Amygdala (tissue), 56 donors: ENCODE measurements around the gene WDR38.

Experiments used
- DNase-seq, 56 donors: peaks; one replicate each; lab custom pipeline; 2025; lab: John Stamatoyannopoulos, UW

The WDR38 gene

GRCh38 chr9:124852829-124853531, at the start of gene WDR38:
Gene WDR38, plus strand, starts transcription at chr9:124853460. Its CDS starts 72 bp downstream, at chr9:124853532.
- DNase-seq = peak in 44 of 56 donors; percentile 6 to 82 (median 50)

GRCh38 chr9:124803911-124804310, 49.3 kb upstream of the WDR38 start:
- DNase-seq = no peak

GRCh38 chr9:124805186-124805585, 48.1 kb upstream of the WDR38 start:
- DNase-seq = no peak

- DNase-seq = no peak
Measured at GRCh38 chr9:124808246-124808956, 44.9 kb upstream of the WDR38 start.

- no peak for DNase-seq
Measured at GRCh38 chr9:124809211-124809610, 44.0 kb upstream of the WDR38 start.

DNA sequence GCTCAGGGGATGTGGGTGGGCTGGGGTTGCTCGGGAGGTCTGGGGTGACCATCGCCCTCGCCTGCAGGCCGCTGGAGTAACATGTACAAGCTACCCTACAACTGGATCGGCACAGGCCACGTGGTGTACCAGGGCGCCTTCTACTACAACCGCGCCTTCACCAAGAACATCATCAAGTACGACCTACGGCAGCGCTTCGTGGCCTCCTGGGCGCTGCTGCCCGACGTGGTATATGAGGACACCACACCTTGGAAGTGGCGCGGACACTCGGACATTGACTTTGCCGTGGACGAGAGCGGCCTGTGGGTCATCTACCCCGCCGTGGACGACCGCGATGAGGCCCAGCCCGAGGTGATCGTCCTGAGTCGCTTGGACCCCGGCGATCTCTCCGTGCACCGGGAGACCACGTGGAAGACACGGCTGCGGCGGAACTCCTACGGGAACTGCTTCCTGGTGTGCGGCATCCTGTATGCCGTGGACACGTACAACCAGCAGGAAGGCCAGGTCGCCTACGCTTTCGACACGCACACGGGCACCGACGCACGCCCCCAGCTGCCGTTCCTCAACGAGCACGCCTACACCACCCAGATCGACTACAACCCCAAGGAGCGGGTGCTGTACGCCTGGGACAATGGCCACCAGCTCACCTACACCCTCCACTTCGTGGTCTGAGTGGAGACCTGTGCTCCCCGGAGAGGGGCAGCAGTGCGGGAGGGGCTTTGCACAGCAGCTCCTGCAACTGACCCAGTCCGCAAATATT, 43.3 kb upstream of the WDR38 start:
- no peak for DNase-seq

- no peak for DNase-seq
Measured at GRCh38 chr9:124810663-124811355, 42.5 kb upstream of the WDR38 start.

- DNase-seq = no peak
Measured at GRCh38 chr9:124812441-124812876, 40.8 kb upstream of the WDR38 start.

- DNase-seq = no peak
Measured at GRCh38 chr9:124813041-124813440, 40.2 kb upstream of the WDR38 start.

GRCh38 chr9:124813501-124814163, 39.6 kb upstream of the WDR38 start:
- DNase-seq = no peak

- no peak for DNase-seq
Measured at GRCh38 chr9:124814164-124814535, 39.1 kb upstream of the WDR38 start.

DNA sequence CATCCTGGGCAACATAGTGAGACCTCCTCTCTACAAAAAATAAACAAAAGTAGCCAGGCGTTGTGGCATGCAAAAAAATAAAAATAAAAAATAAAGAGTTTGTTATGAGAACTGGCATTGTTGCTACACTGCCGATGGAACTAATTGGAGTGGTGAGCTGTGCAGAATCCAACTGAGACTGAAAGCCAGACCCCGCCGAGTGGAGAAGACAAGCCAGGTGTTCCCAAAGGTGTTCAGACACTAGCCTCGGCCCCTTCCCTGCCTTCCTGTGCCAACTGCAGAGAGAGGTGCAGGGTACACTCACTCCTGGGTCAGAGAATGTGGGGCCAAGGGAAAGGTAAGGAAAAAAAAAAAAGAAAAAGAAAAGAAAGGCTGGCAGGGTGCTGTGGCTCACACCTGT, 37.7 kb upstream of the WDR38 start:
- DNase-seq = no peak

- DNase-seq = no peak
Measured at GRCh38 chr9:124818431-124819281, 34.6 kb upstream of the WDR38 start.

DNA sequence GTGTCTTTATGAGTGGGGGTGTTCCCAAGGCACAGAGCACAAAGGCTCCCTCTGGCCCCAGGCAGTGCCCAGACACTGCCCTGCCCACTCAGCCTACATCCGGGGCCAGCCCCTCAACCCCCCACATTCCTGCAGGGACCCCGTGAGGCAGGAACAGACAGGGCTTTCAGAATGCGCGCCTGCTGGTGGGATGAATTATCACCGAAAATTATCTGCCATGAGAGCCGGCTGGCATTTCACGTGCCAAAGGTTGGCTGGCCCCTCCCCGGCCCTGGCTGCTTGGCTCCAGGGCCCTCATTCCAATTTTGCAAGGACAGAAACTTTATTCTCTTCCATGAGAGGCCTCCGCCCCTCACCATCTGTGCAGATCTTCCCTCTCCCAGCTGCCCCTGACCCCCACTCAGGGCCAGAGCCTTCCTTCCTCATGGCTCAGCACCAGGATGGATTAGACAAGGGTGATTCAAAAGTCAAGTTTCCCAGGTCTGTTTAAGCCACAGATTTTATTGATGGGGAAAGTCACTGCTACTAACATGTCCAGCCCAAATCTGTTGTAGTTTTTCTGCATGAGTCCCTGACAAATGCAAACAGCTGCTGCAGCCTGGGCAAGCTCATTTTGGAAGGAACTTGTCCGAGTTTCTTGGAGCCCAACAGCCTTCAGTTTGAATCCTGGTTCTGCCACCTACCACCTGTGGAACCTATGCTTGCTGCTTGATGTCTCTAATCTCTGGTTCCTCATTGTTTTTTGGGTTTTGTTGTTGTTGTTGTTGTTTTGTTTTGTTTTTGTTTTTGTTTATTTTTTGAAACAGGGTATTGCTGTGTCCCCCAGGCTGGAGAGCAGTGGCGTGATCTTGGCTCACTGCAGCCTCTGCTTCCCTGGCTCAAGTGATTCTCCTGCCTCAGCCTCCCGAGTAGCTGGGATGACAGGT, 32.3 kb upstream of the WDR38 start:
- no peak for DNase-seq

GRCh38 chr9:124828489-124829333, 24.5 kb upstream of the WDR38 start:
- DNase-seq = no peak

- DNase-seq = no peak
Measured at GRCh38 chr9:124829334-124829669, 24.0 kb upstream of the WDR38 start.

GRCh38 chr9:124830593-124830992, 22.7 kb upstream of the WDR38 start:
- DNase-seq = no peak
